Mesothelial cell of epicardium (in vitro differentiated cells): ENCODE results near the gene SPP1. TPM values are rescaled to one million over a fixed set of nuclear protein-coding genes. Genes with fewer than 3 reads are reported as not detected.

ENCODE experiments used
- DNase-seq, 2 experiments: peaks; one replicate each; pipeline ENCODE4 v3.0.0; 2021; ENCODE audit warnings: low spot score in 2 of 2; ENCODE audit not compliant: unreplicated experiment in 2 of 2
- H3K27ac Mint-ChIP-seq: 2 replicates; pipeline ENCODE4 v1.8.0; 2021; ENCODE audit warnings: mixed read lengths
- H3K27me3 Mint-ChIP-seq: 2 replicates; pipeline ENCODE4 v1.8.0; 2021; ENCODE audit warnings: low read depth, mixed read lengths
- H3K36me3 Mint-ChIP-seq: 2 replicates; pipeline ENCODE4 v1.8.0; 2021; ENCODE audit warnings: mixed read lengths
- H3K4me1 Mint-ChIP-seq: 2 replicates; pipeline ENCODE4 v1.8.0; 2021; ENCODE audit warnings: mixed read lengths
- H3K4me3 Mint-ChIP-seq: 2 replicates; pipeline ENCODE4 v1.8.0; 2021; ENCODE audit warnings: mild to moderate bottlenecking, moderate library complexity, mixed read lengths
- H3K9me3 Mint-ChIP-seq: 2 replicates; pipeline ENCODE4 v1.8.0; 2021; ENCODE audit warnings: mixed read lengths
- total RNA-seq: library from RNA; stranded (reverse); gene quantifications from 3 replicates; pipeline ENCODE4 v1.2.1, GENCODE V29; 2021
- TF ChIP-seq, protein P1 (sequence below): fragments of 200-600 bp; sonication (generic); IDR thresholded peaks from one replicate; pipeline ENCODE4 v1.5.0; 2021; ENCODE audit warnings: antibody characterized with exemption; ENCODE audit not compliant: unreplicated experiment

Gene SPP1
- total RNA-seq, 1 donor from 2014 or later, result 30.3 TPM

DNA sequence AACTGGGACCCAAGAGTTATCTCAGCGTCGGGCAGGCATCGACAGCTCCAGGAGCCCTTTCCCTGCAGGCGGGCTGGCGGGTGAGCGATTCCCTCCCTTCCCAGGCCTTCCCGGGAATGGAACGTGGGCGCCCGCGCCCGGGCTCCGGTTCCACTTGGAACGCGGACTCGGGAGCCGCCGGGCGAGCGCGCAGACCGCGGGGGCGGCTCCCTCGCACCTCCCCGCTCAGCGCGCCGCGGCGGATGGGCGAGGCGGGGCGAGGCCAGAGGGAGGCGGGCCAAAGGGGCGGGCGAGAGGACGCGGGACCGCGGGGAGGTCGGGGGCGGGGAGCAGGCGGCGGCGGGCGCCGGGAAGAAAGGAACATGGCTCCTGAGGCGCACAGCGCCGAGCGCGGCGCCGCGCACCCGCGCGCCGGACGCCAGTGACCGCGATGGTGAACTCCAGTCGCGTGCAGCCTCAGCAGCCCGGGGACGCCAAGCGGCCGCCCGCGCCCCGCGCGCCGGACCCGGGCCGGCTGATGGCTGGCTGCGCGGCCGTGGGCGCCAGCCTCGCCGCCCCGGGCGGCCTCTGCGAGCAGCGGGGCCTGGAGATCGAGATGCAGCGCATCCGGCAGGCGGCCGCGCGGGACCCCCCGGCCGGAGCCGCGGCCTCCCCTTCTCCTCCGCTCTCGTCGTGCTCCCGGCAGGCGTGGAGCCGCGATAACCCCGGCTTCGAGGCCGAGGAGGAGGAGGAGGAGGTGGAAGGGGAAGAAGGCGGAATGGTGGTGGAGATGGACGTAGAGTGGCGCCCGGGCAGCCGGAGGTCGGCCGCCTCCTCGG lies 32.0 kb downstream of the SPP1 start, which contains the start of gene PKD2:
Gene PKD2 (plus strand): TSS at position 332 of the 818 bp plus-strand sequence. CDS start 99 bp downstream, at position 431.
- peak within 1 kb of the TSS; percentile 94 for H3K27ac Mint-ChIP-seq
- H3K27me3 Mint-ChIP-seq, result peaks cover 7% of the 10 kb centered on the region
- TF ChIP-seq, protein P1, sequence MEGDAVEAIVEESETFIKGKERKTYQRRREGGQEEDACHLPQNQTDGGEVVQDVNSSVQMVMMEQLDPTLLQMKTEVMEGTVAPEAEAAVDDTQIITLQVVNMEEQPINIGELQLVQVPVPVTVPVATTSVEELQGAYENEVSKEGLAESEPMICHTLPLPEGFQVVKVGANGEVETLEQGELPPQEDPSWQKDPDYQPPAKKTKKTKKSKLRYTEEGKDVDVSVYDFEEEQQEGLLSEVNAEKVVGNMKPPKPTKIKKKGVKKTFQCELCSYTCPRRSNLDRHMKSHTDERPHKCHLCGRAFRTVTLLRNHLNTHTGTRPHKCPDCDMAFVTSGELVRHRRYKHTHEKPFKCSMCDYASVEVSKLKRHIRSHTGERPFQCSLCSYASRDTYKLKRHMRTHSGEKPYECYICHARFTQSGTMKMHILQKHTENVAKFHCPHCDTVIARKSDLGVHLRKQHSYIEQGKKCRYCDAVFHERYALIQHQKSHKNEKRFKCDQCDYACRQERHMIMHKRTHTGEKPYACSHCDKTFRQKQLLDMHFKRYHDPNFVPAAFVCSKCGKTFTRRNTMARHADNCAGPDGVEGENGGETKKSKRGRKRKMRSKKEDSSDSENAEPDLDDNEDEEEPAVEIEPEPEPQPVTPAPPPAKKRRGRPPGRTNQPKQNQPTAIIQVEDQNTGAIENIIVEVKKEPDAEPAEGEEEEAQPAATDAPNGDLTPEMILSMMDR, result no peak
- H3K4me1 Mint-ChIP-seq, result peaks cover 46% of the 10 kb centered on the region
- H3K36me3 Mint-ChIP-seq, result no peaks in the 10 kb centered on the region
- H3K9me3 Mint-ChIP-seq, result no peaks in the 10 kb centered on the region
- peak; percentile 68 to 78 for DNase-seq
- peak within 1 kb of the TSS; percentile 83 for H3K4me3 Mint-ChIP-seq

DNA sequence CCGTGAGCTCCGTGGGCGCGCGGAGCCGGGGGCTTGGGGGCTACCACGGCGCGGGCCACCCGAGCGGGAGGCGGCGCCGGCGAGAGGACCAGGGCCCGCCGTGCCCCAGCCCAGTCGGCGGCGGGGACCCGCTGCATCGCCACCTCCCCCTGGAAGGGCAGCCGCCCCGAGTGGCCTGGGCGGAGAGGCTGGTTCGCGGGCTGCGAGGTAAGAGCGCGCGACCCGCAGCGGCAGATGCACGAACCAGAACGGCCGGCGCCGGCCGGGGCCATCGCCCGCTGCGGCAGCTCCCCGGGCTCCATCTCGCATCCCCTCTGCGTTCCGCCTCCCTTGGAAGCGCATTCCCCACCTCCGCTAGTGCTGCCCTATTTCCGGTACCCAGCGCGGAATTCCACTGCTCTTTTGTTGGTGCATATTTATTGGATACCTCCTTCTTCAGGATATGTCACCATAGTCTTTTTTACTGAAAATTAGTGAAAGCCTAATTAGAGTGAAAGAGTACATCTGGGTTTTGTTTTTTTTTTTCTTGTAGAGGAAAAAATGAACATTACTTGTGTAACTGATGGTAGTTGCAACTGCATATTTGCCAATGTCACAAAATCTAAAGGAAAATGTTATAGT lies 32.7 kb downstream of the SPP1 start:
- peak; percentile 29 to 67 for DNase-seq
- Mint-ChIP-seq H3K9me3 (no peaks in the 10 kb centered on the region), H3K4me1 (peaks cover 49% of the 10 kb centered on the region), H3K27ac (peak overlapping the region; percentile 94), H3K4me3 (peak overlapping the region; percentile 81), H3K27me3 (peaks cover 7% of the 10 kb centered on the region), H3K36me3 (no peaks in the 10 kb centered on the region)
- TF ChIP-seq, protein P1, result no peak

DNA sequence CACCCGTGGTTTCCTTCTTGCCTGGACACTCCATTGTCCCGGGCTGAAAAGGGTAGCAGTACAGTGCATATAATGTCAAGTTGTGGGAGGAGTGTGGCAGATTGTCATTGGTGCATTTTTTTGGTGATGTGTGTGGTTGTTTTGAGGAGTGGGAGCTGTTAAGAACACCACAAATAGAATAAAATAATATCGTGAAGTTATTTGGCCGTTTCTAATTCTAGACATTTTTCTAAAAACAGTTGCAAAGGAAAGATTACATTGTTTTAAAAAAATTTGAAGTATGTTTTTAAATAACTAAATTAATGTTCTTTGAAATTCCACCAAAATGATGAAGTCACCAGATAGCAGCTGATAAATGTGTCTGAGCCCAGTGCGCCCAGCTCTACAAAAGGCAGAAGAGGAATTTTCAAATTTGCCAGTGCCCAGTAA lies 33.2 kb downstream of the SPP1 start:
- Mint-ChIP-seq H3K4me1 (peaks cover 52% of the 10 kb centered on the region), H3K4me3 (peak overlapping the region; percentile 81), H3K36me3 (no peaks in the 10 kb centered on the region), H3K27me3 (peaks cover 7% of the 10 kb centered on the region), H3K27ac (peak overlapping the region; percentile 94), H3K9me3 (no peaks in the 10 kb centered on the region)
- no peak for DNase-seq
- TF ChIP-seq, protein P1, result no peak

DNA sequence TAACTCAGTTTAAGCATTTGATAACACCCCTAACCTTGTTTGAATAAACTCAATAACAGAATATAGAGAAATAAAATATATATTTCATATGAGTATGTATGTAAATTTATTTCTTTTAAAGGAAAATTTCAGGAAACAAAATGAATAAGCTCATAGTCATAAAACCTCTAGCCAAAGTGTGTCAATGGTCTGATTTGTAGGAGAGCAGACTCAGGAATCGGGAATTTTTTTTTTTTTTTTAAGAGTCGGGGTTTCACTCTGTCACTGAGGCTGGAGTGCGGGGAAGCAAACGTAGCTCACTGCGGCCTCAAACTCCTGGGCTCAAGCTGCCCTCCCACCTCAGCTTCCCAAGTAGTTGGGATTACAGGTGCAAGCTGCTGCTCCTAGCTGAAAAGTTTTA lies 34.4 kb downstream of the SPP1 start:
- TF ChIP-seq, protein P1, result no peak
- no peak for DNase-seq
- Mint-ChIP-seq H3K27me3 (peaks cover 7% of the 10 kb centered on the region), H3K4me3 (peak overlapping the region; percentile 42), H3K27ac (no peak overlapping the region), H3K4me1 (peaks cover 55% of the 10 kb centered on the region), H3K9me3 (no peaks in the 10 kb centered on the region), H3K36me3 (no peaks in the 10 kb centered on the region)

DNA sequence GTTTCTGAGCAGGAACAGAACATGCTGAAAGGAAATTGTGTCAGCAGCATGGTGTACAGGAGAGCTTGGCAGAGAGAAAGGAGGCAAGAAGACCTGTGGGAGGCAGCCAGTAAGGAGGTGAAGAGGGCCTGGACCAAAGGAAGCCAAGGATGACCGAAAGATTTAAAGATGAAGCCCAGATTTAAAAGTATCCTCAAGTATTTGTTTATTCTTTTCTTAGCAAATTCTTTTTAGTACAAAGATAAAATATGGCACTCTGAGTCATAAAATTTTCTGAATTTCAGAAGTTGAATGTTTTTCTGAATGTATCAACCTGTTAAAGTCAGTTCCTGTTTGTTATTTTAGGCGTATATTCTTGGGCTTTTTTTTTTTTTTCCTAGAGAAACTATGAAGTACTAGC lies 35.5 kb downstream of the SPP1 start:
- peaks cover 7% of the 10 kb centered on the region for H3K27me3 Mint-ChIP-seq
- no peaks in the 10 kb centered on the region for H3K9me3 Mint-ChIP-seq
- DNase-seq, result no peak
- TF ChIP-seq, protein P1, result no peak
- H3K27ac Mint-ChIP-seq, result peak overlapping the region; percentile 70
- no peaks in the 10 kb centered on the region for H3K36me3 Mint-ChIP-seq
- peak overlapping the region; percentile 47 for H3K4me3 Mint-ChIP-seq
- peaks cover 57% of the 10 kb centered on the region for H3K4me1 Mint-ChIP-seq
